Endothelial cell of umbilical vein (primary cell): ENCODE measurements around the gene RAD23B. TPM values are rescaled to one million over a fixed set of nuclear protein-coding genes. Genes with fewer than 3 reads are reported as not detected.

Experiments used
- BruUV-seq: library from RNA; stranded (reverse); fragments of 400-500 nt; replicated peaks from 2 replicates; lab custom pipeline; 2021; lab: Mats Ljungman, UMichigan
- CTCF ChIA-PET: fragments of 300-600, 350-600 bp; sonication (Branson Sonifier 250); formaldehyde crosslinking; loops from one replicate; lab custom pipeline; 2021; ENCODE audit warnings: antibody characterized with exemption, inconsistent platforms; lab: Charles Lee
- POLR2A ChIA-PET: fragments of 300-600, 350-600 bp; sonication (Branson Sonifier 250); formaldehyde crosslinking; loops from one replicate; lab custom pipeline; 2021; ENCODE audit warnings: antibody characterized with exemption, inconsistent platforms; lab: Charles Lee
- DNase-seq: peaks from one replicate; pipeline ENCODE4 v3.0.0-alpha.2; 2011; ENCODE audit warnings: low read depth, low spot score
- FAIRE-seq: peaks from 2 replicates; lab custom pipeline; 2011; peaks lifted over from hg19 to GRCh38; lab: Jason Lieb, UNC
- H2AFZ ChIP-seq: 2 replicates; pipeline ENCODE4 v1.6.0; 2012; ENCODE audit warnings: low read depth, low read length, control low read depth, inconsistent platforms
- H3K27ac ChIP-seq: 2 replicates; pipeline ENCODE4 v1.5.1; 2011; ENCODE audit warnings: low read depth, mild to moderate bottlenecking, control low read depth, low read length, moderate library complexity; ENCODE audit not compliant: insufficient read depth
- H3K27me3 ChIP-seq, 2 experiments: 2 replicates each; pipeline versions ENCODE4 v1.6.0 to v1.6.1; 2011; ENCODE audit warnings: low read length in 2 of 2, mixed read lengths in 1 of 2; ENCODE audit not compliant: control insufficient read depth in 2 of 2, insufficient read depth in 2 of 2
- H3K36me3 ChIP-seq, 2 experiments: 2 replicates in 1 of 2; 3 replicates in 1 of 2; pipeline ENCODE4 v1.5.1; 2011; ENCODE audit warnings: low read length in 2 of 2, mild to moderate bottlenecking in 1 of 2, moderate library complexity in 1 of 2; ENCODE audit not compliant: control insufficient read depth in 2 of 2, insufficient read depth in 2 of 2; ENCODE audit errors: extremely low read depth in 1 of 2
- H3K4me1 ChIP-seq: 3 replicates; pipeline ENCODE4 v1.5.1; 2011; ENCODE audit warnings: mild to moderate bottlenecking, low read length; ENCODE audit not compliant: control insufficient read depth, insufficient read depth; ENCODE audit errors: extremely low read depth
- H3K4me2 ChIP-seq: 2 replicates; pipeline ENCODE4 v1.6.1; 2011; ENCODE audit warnings: low read length, control low read depth, mixed read lengths; ENCODE audit not compliant: insufficient read depth
- H3K4me3 ChIP-seq, 3 experiments: fragments of 200-600 bp in 1 of 3; sonication (generic), shearing (Covaris generic) in 1 of 3; replicated peaks in 1 of 3; 2 replicates each; pipeline ENCODE4 v1.5.1; 2011 to 2016; ENCODE audit warnings: control low read depth in 3 of 3, low read length in 3 of 3, mild to moderate bottlenecking in 2 of 3, inconsistent platforms in 1 of 3, low read depth in 1 of 3, moderate library complexity in 1 of 3; ENCODE audit not compliant: insufficient read depth in 1 of 3
- H3K79me2 ChIP-seq: 2 replicates; pipeline ENCODE4 v1.6.0; 2012; ENCODE audit warnings: low read length, inconsistent platforms; ENCODE audit not compliant: control insufficient read depth, insufficient read depth
- H3K9ac ChIP-seq: replicated peaks from 2 replicates; pipeline ENCODE3; 2011; ENCODE audit warnings: low read length, control low read depth; ENCODE audit not compliant: insufficient read depth; ENCODE audit errors: extremely low read depth
- H3K9me1 ChIP-seq: replicated peaks from 3 replicates; pipeline ENCODE4 v1.6.0; 2011; ENCODE audit warnings: mild to moderate bottlenecking, low read length; ENCODE audit not compliant: control insufficient read depth, insufficient read depth; ENCODE audit errors: extremely low read depth
- H3K9me3 ChIP-seq: replicated peaks from 2 replicates; pipeline ENCODE4 v1.5.1; 2012; ENCODE audit warnings: low read length, inconsistent platforms; ENCODE audit not compliant: control insufficient read depth, insufficient read depth
- H4K20me1 ChIP-seq: replicated peaks from 2 replicates; pipeline ENCODE3; 2011; ENCODE audit warnings: mild to moderate bottlenecking, low read length; ENCODE audit not compliant: control insufficient read depth, insufficient read depth; ENCODE audit errors: extremely low read depth
- CTCF ChIP-seq, 2 donors: IDR thresholded peaks; 1 replicate in 1 of 2; 2 replicates in 1 of 2; pipeline ENCODE4 v1.5.1; 2011; ENCODE audit warnings: low read length in 2 of 2, mild to moderate bottlenecking in 2 of 2, moderate library complexity in 2 of 2, control low read depth in 1 of 2, inconsistent platforms in 1 of 2, low read depth in 1 of 2; ENCODE audit not compliant: insufficient read depth in 1 of 2; ENCODE audit errors: extremely low read depth in 1 of 2
- EZH2 ChIP-seq: IDR thresholded peaks from 2 replicates; pipeline ENCODE4 v1.6.1; 2012; ENCODE audit warnings: borderline replicate concordance, low read depth, mild to moderate bottlenecking, moderate library complexity, low read length, inconsistent platforms; ENCODE audit not compliant: severe bottlenecking
- FOS ChIP-seq: IDR thresholded peaks from 2 replicates; pipeline ENCODE4 v1.6.1; 2011; ENCODE audit warnings: mild to moderate bottlenecking, low read length, moderate library complexity, borderline replicate concordance; ENCODE audit not compliant: insufficient read depth
- GATA2 ChIP-seq: IDR thresholded peaks from 2 replicates; pipeline ENCODE4 v1.7.0; 2011; ENCODE audit warnings: low read depth, mild to moderate bottlenecking, moderate library complexity, mixed read lengths, low read length; ENCODE audit not compliant: insufficient read length, insufficient read depth
- JUN ChIP-seq: IDR thresholded peaks from 2 replicates; pipeline ENCODE4 v1.6.1; 2011; ENCODE audit warnings: borderline replicate concordance, low read depth; ENCODE audit not compliant: insufficient read length, insufficient read depth
- MAX ChIP-seq: IDR thresholded peaks from 2 replicates; pipeline ENCODE4 v1.6.1; 2011; ENCODE audit not compliant: insufficient read depth, insufficient read length
- MYC ChIP-seq: IDR thresholded peaks from one replicate; pipeline ENCODE4 v1.6.1; 2011; ENCODE audit warnings: mild to moderate bottlenecking, low read depth, low read length
- POLR2A ChIP-seq: IDR thresholded peaks from 2 replicates; pipeline ENCODE4 v1.6.1; 2012; ENCODE audit warnings: low read depth, mild to moderate bottlenecking, control low read depth, low read length
- POLR2AphosphoS5 ChIP-seq: IDR thresholded peaks from 2 replicates; pipeline ENCODE4 v1.6.1; 2012; ENCODE audit warnings: low read depth, mild to moderate bottlenecking, control low read depth, low read length, moderate library complexity; ENCODE audit not compliant: insufficient read depth
- dilution Hi-C: fragments of 300-500 bp; cut with MboI; formaldehyde crosslinking; loops from one replicate; pipeline ENCODE4 v1.15.0; 2019; ENCODE audit warnings: low sequenced_read_pairs; ENCODE audit not compliant: extremely low pct_ligation_motif_present
- intact Hi-C: fragments of 100-400 bp; cut with micrococcal nuclease; formaldehyde crosslinking; loops from one replicate; pipeline ENCODE4 v1.10.0; 2022
- polyA plus RNA-seq, 4 experiments: library from polyadenylated mRNA; depleted of rRNA in 3 of 4; stranded (reverse) in 3 of 4; unstranded in 1 of 4; fragments of >200 nt; gene quantifications; 2 replicates each; pipeline versions ENCODE4 v1.2.1 to v1.2.3, GENCODE V29; 2011 to 2012; ENCODE audit warnings: missing spikeins in 1 of 4
- total RNA-seq: library from RNA; stranded (reverse); gene quantifications from 2 replicates; pipeline ENCODE4 v1.2.3, GENCODE V29; 2021

RAD23B gene
- total and polyA plus RNA-seq, 2 donors (not counting 3 experiments of a cell fraction or from before 2014, with no cell fraction given): 63.8 to 100 TPM

- Histone ChIP-seq H4K20me1 (no peaks in the 10 kb centered on the region), H3K4me1 (peaks cover 6% of the 10 kb centered on the region), H3K9me3 (no peaks in the 10 kb centered on the region), H3K27ac (no peak overlapping the region), H3K79me2 (peaks cover 9% of the 10 kb centered on the region), H3K9ac (no peak overlapping the region), H3K9me1 (no peaks in the 10 kb centered on the region), H3K27me3 (peaks cover 5% of the 10 kb centered on the region in 2 experiments), H2AFZ (no peak overlapping the region), H3K4me3 (no peak overlapping the region), H3K36me3 (no peaks in the 10 kb centered on the region), H3K4me2 (no peak overlapping the region)
- FAIRE-seq (no peak), DNase-seq (no peak)
- ChIA-PET CTCF (no interaction called here), POLR2A (interaction anchor here (1.0 kb wide), 1 partner anchor 27 kb away, joined by 6 read pairs; no protein-coding TSS in a partner anchor)
- TF ChIP-seq JUN (no peak), CTCF (IDR thresholded peaks at IDR 0.05; ENCODE audit: extremely low read depth in 1 of 2, insufficient read depth in 1 of 2, low read depth in 1 of 2, low read length in 2 of 2) (no peak), EZH2 (no peak), MAX (no peak), POLR2A (no peak), POLR2AphosphoS5 (no peak), FOS (no peak), GATA2 (no peak), MYC (no peak)
- BruUV-seq: no TSS peak
- intact Hi-C loops: no loop called here
- dilution Hi-C loops: no loop called here
These were observed 4.0 kb upstream of the RAD23B start for GRCh38 chr9:107279086-107279485.
